Mucosa of descending colon (tissue), 3 donors: Measurements from ENCODE around the gene FJX1. TPM values are rescaled to one million over a fixed set of nuclear protein-coding genes. Genes with fewer than 3 reads are reported as not detected.

Experiments
- ATAC-seq: fragments of 200-7000 bp; cut with Tn5 transposase; one replicate; pipeline ENCODE4 v1.9.1; 2020; ENCODE audit warnings: mild to moderate bottlenecking, moderate library complexity
- DNase-seq, 3 donors: peaks; one replicate each; pipeline ENCODE4 v3.0.0-alpha.2; 2020
- H3K36me3 ChIP-seq: fragments of 200-600 bp; one replicate; pipeline ENCODE4 v1.8.0; 2021; ENCODE audit warnings: low read depth, mild to moderate bottlenecking
- H3K4me1 ChIP-seq: fragments of 200-600 bp; one replicate; pipeline ENCODE4 v1.8.0; 2021; ENCODE audit warnings: low read depth, mild to moderate bottlenecking
- H3K4me3 ChIP-seq: fragments of 200-600 bp; one replicate; pipeline ENCODE4 v1.8.0; 2021; ENCODE audit warnings: mild to moderate bottlenecking
- H3K9me3 ChIP-seq: fragments of 200-600 bp; one replicate; pipeline ENCODE4 v1.8.0; 2021; ENCODE audit warnings: mild to moderate bottlenecking
- CTCF ChIP-seq: fragments of 200-600 bp; IDR thresholded peaks from one replicate; pipeline ENCODE4 v1.8.0; 2022; ENCODE audit warnings: antibody characterized with exemption, mild to moderate bottlenecking
- intact Hi-C, 2 donors: fragments of 100-400 bp; cut with DNase I in 1 of 2; cut with micrococcal nuclease in 1 of 2; formaldehyde crosslinking; loops; one replicate each; pipeline versions ENCODE4 v1.11.0 to v1.11.1; 2022; cut with DNase I, micrococcal nuclease
- total RNA-seq, 3 donors: library from RNA; stranded (reverse); fragmentation: NEBNext Ultra II Directional in 2 of 3; extraction: Animal tissue kit (Norgen Biotek cat#: 25700) in 2 of 3; gene quantifications; one replicate each; pipeline versions ENCODE4 v1.2.1 to v1.2.4, GENCODE V29; 2021 to 2023
- donor health status: DM: no; HTN: no; CAD: no; lungs with moderate emphysema.
- donor health status: DM: no; HTN: no; CAD: no.
- donor health status: DM: no; HTN: yes; CAD: no.

The FJX1 gene
- total RNA-seq, 3 donors from 2014 or later: 0.36 to 1.7 (median 0.84) TPM

- intact Hi-C loops: no loop called here
- Histone ChIP-seq H3K9me3 (no peaks in the 10 kb centered on the region), H3K4me3 (no peak overlapping the region), H3K4me1 (no peaks in the 10 kb centered on the region), H3K36me3 (no peaks in the 10 kb centered on the region)
- no peak for ATAC-seq
- no peak for TF ChIP-seq CTCF
- no peak for DNase-seq
Measured at GRCh38 chr11:35598254-35599125, 19.8 kb upstream of the FJX1 start.

DNA sequence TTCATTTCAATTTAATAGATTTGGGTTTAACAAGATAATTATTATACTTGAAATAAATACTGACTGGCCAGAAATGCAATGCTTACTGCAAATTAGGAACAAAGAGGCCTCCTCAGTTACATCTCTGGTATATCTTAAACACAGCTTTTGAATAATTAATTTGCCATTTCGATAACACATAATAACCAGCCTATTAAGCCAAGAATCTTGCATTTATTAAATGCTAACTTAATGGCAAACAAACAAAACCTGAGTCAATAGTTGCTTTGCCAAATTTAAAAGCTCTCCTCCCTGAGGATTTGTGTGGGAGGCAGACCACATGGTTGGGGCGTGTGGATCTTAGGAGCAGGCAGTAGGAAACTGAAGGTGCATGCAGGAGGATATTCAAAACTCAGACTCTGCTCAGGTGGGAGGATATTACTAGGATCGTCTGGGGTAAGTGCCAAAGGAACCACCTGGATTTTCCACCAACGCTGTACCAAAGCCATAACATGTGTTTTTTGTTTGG, 17.9 kb upstream of the FJX1 start:
- H3K9me3 ChIP-seq: no peaks in the 10 kb centered on the region
- no peak overlapping the region for H3K4me3 ChIP-seq
- intact Hi-C loops: no loop called here
- H3K4me1 ChIP-seq: no peaks in the 10 kb centered on the region
- H3K36me3 ChIP-seq: no peaks in the 10 kb centered on the region
- no peak for ATAC-seq
- no peak for DNase-seq
- no peak for TF ChIP-seq CTCF

DNA sequence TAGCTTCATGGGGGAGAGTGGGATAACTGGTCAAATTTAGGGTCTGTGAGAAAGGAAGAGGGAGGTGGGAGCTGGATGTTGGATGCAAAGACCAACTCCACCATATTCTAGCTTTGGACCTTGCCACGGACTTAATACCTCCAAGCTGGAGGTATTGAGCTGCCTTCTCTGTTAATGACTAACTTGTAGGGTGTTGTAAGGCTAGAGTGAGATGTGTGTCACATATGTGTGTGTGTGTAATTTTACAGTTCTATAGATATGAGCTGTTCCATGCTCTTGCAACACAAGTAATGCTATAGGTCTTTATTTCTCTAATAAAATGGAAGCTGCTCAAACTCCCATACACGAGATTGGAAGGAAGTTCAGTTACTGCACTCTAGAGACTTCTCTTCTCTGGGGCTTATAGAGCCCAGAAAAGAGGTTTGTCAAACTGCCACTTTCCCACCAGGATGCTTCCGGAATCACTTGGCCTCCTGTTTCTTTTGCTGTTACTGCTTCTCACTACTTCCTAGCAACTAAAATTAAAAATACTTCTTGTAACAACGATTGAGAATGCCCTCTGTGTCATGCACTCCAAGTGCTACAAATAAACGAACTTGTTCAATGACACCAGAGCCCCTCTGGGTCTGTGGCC, 16.0 kb upstream of the FJX1 start:
- DNase-seq: no peak

GRCh38 chr11:35602979-35603378, 15.3 kb upstream of the FJX1 start:
- DNase-seq (no peak), ATAC-seq (no peak)
- Histone ChIP-seq H3K36me3 (no peaks in the 10 kb centered on the region), H3K9me3 (no peaks in the 10 kb centered on the region), H3K4me3 (no peak overlapping the region), H3K4me1 (no peaks in the 10 kb centered on the region)
- intact Hi-C loops: no loop called here
- TF ChIP-seq CTCF: no peak

More for the DNA sequence above, 16.0 kb upstream of the FJX1 start:
- intact Hi-C loops: no loop called here
- TF ChIP-seq CTCF: no peak
- Histone ChIP-seq H3K4me1 (no peaks in the 10 kb centered on the region), H3K9me3 (no peaks in the 10 kb centered on the region), H3K4me3 (no peak overlapping the region), H3K36me3 (no peaks in the 10 kb centered on the region)
- ATAC-seq: no peak

- no peaks in the 10 kb centered on the region for H3K4me1 ChIP-seq
- no peak overlapping the region for H3K4me3 ChIP-seq
- no peaks in the 10 kb centered on the region for H3K9me3 ChIP-seq
- ATAC-seq (no peak), DNase-seq (peak in 1 of 3 donors; percentile 29)
- no peaks in the 10 kb centered on the region for H3K36me3 ChIP-seq
- no peak for TF ChIP-seq CTCF
- intact Hi-C loops: no loop called here
Measured at GRCh38 chr11:35605706-35606105, 12.6 kb upstream of the FJX1 start.
